ENCODE measurements around the gene TBC1D4.

The TBC1D4 gene

DNA sequence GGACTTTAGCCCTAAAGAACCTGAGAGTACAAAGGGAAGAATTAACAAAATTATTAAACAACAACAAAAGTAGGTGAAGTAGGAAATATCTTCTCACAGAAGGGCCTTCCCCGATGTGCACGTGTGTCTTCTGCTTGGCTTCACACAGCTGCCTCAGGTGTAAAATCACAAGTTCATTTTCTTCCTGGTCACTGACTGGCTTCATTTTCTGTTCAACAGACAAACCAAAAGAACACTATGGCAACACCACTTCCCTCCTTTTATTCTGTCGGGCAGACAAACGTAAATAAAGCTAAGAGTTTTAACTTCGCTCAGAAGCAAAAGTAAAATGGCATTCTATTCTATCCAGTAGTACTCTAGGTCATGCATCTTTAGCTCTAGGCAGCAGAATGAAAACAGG lies 140.9 kb downstream of the TBC1D4 start:
- no CpG with 5 or more reads among the region's 5 CpGs for WGBS (ENCODE audit: insufficient coverage, insufficient read length)
- H3K27ac ChIP-seq (ENCODE audit: low read length) = no peak overlapping the region
- H3K36me3 ChIP-seq (ENCODE audit: control insufficient read depth, insufficient read depth, low read length) = no peaks in the 10 kb centered on the region
- no peaks in the 10 kb centered on the region for H3K27me3 ChIP-seq (ENCODE audit: control insufficient read depth, insufficient read depth, low read length)
- no peak for DNase-seq (ENCODE audit: low read depth, low spot score)
- no peaks in the 10 kb centered on the region for H3K4me1 ChIP-seq (ENCODE audit: control insufficient read depth, insufficient read depth, low read length)
- H3K9me3 ChIP-seq (ENCODE audit: control insufficient read depth, insufficient read depth, low read length) = no peaks in the 10 kb centered on the region
- no peak overlapping the region for H3K4me3 ChIP-seq (ENCODE audit: low read length)

DNA sequence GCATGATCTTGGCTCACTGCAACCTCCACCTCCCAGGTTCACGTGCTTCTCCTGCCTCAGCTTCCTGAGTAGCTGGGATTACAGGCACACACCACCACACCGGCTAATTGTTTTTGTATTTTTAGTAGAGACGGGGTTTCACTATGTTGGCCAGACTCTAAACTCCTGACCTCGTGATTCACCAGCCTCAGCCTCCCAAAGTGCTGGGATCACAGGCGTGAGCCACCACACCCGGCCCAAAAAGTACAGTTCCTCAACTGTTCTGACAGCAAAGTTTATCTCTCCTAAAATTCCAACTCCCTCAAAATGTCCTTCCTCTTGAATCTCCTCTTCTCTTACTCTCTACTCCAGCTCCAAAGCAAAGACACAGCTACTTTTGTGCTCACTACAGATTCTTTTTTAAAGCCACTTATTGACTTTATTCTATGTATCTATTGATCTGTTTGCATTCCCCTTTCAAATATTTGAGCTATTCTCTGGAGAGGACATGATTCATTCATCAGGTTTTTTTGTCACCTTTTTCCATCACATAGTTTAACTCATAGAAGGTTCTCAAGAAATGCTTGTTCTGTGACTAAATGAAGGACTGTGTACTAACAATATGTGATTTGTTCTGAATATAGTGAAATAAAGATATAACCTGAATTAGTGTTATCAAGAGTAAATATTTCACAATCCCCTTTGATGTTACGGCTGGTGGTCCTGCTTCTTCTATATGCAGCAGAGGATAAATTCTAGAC lies 142.2 kb downstream of the TBC1D4 start:
- H3K27me3 ChIP-seq (ENCODE audit: control insufficient read depth, insufficient read depth, low read length) = no peaks in the 10 kb centered on the region
- no peak overlapping the region for H3K4me3 ChIP-seq (ENCODE audit: low read length)
- H3K9me3 ChIP-seq (ENCODE audit: control insufficient read depth, insufficient read depth, low read length) = no peaks in the 10 kb centered on the region
- DNase-seq (ENCODE audit: low read depth, low spot score) = no peak
- WGBS (ENCODE audit: insufficient coverage, insufficient read length) = no CpG with 5 or more reads among the region's 7 CpGs
- no peaks in the 10 kb centered on the region for H3K36me3 ChIP-seq (ENCODE audit: control insufficient read depth, insufficient read depth, low read length)
- H3K27ac ChIP-seq (ENCODE audit: low read length) = no peak overlapping the region
- H3K4me1 ChIP-seq (ENCODE audit: control insufficient read depth, insufficient read depth, low read length) = no peaks in the 10 kb centered on the region

DNA sequence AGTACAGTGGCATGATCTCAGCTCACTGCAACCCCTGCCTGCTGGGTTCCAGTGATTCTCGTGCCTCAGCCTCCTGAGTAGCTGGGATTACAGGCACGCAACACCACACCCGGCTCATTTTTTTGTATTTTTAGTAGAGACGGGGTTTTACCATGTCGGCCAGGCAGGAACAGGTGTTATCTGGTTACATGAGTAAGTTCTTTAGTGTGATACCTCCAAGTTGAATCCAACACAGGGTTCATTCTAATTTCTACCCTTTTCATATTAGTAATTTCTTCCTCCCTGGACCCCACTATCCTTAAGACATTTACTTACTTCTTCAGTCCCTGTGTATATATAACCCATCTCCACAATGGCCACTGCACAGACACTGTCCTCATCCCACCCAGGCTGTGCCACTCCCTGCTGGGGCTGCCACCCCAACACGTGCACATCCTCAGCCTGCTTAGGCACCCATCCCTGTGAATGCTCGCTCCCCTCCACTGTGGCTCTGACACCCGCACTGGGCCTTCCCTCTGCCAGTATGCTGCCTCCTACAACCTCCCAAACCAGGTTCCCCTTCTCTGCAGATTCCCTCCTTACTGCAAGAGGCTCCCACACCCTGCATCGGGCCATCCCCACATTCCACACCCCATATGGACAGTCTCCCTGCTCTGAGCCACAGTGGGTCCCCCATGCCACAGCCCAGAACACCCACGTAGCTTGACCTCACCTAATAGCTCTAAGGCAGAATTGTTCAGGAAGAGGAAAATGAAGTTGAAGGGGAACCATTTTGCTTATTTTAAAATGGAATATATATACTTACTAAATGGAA lies 147.1 kb downstream of the TBC1D4 start:
- Histone ChIP-seq H3K27me3 (ENCODE audit: control insufficient read depth, insufficient read depth, low read length) (no peaks in the 10 kb centered on the region), H3K9me3 (ENCODE audit: control insufficient read depth, insufficient read depth, low read length) (no peaks in the 10 kb centered on the region), H3K27ac (ENCODE audit: low read length) (no peak overlapping the region), H3K4me1 (ENCODE audit: control insufficient read depth, insufficient read depth, low read length) (no peaks in the 10 kb centered on the region), H3K36me3 (ENCODE audit: control insufficient read depth, insufficient read depth, low read length) (no peaks in the 10 kb centered on the region), H3K4me3 (ENCODE audit: low read length) (no peak overlapping the region)
- no peak for DNase-seq (ENCODE audit: low read depth, low spot score)
- no CpG with 5 or more reads among the region's 10 CpGs for WGBS (ENCODE audit: insufficient coverage, insufficient read length)

DNA sequence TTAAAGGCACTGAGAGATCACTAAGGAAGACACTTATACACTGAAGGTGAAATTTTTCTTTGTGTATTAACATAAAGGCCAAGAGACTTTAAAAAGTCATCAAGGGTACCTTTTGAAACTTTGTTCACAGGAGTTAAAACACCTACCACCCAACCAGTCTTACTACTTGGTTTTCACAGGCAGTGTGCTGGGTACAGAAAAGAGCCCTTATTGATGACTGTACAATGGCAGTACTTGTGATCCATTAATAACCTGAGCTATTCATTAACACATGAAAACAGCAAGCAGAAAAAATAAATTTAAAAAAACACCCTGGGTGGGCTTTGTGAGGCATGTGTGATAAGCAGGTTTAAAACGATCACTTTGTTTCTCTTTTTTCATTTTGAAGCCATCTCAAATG lies 148.9 kb downstream of the TBC1D4 start:
- Histone ChIP-seq H3K9me3 (ENCODE audit: control insufficient read depth, insufficient read depth, low read length) (no peaks in the 10 kb centered on the region), H3K4me1 (ENCODE audit: control insufficient read depth, insufficient read depth, low read length) (peaks cover 1% of the 10 kb centered on the region; the same call in 1 of the 2 replicates), H3K27ac (ENCODE audit: low read length) (no peak overlapping the region), H3K4me3 (ENCODE audit: low read length) (no peak overlapping the region), H3K36me3 (ENCODE audit: control insufficient read depth, insufficient read depth, low read length) (no peaks in the 10 kb centered on the region), H3K27me3 (ENCODE audit: control insufficient read depth, insufficient read depth, low read length) (no peaks in the 10 kb centered on the region)
- WGBS (ENCODE audit: insufficient coverage, insufficient read length) = no CpG with 5 or more reads among the region's 1 CpG
- DNase-seq (ENCODE audit: low read depth, low spot score) = no peak

DNA sequence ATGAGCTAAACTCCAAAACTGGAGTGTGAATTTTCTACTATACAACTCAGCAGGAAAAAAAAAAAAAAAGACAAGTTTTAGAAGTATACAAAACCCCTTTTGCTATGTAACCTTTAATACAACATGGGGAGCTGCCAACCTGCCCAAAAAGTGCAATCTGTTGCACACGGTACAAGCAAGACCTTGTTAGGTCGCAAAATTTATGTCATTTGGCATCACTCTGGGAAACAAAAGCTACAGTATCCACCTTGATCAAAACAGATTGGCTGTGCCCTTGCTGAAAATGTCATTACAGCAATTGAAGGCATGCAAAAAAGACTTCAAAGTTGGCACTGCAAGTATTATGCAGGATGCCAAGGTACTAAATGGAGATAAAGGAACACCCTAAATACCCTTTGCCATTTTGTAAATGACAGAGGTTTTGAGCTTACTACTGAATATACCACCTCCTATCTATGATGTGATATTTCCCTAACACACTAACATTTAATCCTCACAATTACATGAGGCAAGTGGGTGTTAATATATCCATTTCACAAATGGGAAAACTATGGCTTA lies 150.1 kb downstream of the TBC1D4 start:
- WGBS (ENCODE audit: insufficient coverage, insufficient read length) = no CpG with 5 or more reads among the region's 2 CpGs
- Histone ChIP-seq H3K27me3 (ENCODE audit: control insufficient read depth, insufficient read depth, low read length) (no peaks in the 10 kb centered on the region), H3K27ac (ENCODE audit: low read length) (no peak overlapping the region), H3K9me3 (ENCODE audit: control insufficient read depth, insufficient read depth, low read length) (no peaks in the 10 kb centered on the region), H3K4me1 (ENCODE audit: control insufficient read depth, insufficient read depth, low read length) (peaks cover 1% of the 10 kb centered on the region; the same call in 1 of the 2 replicates), H3K4me3 (ENCODE audit: low read length) (no peak overlapping the region), H3K36me3 (ENCODE audit: control insufficient read depth, insufficient read depth, low read length) (no peaks in the 10 kb centered on the region)
- no peak for DNase-seq (ENCODE audit: low read depth, low spot score)

DNA sequence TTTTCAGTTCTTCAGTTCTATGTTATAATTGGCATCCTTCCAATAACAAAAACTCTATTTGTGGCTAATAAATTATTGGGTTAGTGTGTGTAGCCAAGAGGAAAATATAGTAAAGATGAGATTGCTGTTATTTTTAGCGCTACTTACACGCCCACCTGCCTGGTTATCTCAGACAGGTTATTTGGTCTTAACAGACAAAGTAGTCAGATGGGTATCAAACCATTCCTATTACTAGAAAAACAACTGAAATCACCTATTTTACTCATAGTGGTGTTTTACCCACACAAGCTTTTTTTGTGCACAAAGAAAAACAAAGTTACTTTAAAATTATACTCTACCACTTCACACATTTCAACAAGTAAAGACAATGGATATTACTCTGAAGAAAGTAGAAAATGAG lies 151.2 kb downstream of the TBC1D4 start:
- peaks cover 1% of the 10 kb centered on the region; the same call in 1 of the 2 replicates for H3K4me1 ChIP-seq (ENCODE audit: control insufficient read depth, insufficient read depth, low read length)
- no peaks in the 10 kb centered on the region; the same call in 1 of the 2 replicates for H3K36me3 ChIP-seq (ENCODE audit: control insufficient read depth, insufficient read depth, low read length)
- DNase-seq (ENCODE audit: low read depth, low spot score) = no peak
- H3K27ac ChIP-seq (ENCODE audit: low read length) = no peak overlapping the region
- no peaks in the 10 kb centered on the region for H3K9me3 ChIP-seq (ENCODE audit: control insufficient read depth, insufficient read depth, low read length)
- no peak overlapping the region for H3K4me3 ChIP-seq (ENCODE audit: low read length)
- no CpG with 5 or more reads among the region's 2 CpGs for WGBS (ENCODE audit: insufficient coverage, insufficient read length)
- H3K27me3 ChIP-seq (ENCODE audit: control insufficient read depth, insufficient read depth, low read length) = no peaks in the 10 kb centered on the region

DNA sequence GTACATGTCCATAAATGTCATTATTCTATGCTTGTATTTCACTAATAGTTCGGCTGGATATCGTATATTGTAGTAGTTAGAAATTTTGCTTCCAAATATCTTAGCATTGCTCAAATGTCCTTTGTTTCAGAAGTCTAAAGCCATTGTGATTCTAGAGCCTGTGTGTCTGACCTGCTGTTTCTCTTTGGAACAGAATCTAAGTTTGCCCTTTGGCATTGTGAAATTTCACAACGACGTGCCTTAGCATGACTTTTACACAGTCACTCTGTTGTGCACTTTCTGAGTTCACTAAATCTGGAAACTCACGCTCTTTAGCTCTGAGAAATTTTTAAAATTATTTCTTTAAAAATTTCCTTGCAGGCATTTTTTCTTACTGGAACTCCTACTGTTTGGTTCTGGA lies 152.2 kb downstream of the TBC1D4 start:
- Histone ChIP-seq H3K36me3 (ENCODE audit: control insufficient read depth, insufficient read depth, low read length) (no peaks in the 10 kb centered on the region; the same call in 1 of the 2 replicates), H3K4me1 (ENCODE audit: control insufficient read depth, insufficient read depth, low read length) (peaks cover 1% of the 10 kb centered on the region; the same call in 1 of the 2 replicates), H3K27ac (ENCODE audit: low read length) (no peak overlapping the region), H3K4me3 (ENCODE audit: low read length) (no peak overlapping the region), H3K27me3 (ENCODE audit: control insufficient read depth, insufficient read depth, low read length) (no peaks in the 10 kb centered on the region), H3K9me3 (ENCODE audit: control insufficient read depth, insufficient read depth, low read length) (no peaks in the 10 kb centered on the region)
- WGBS (ENCODE audit: insufficient coverage, insufficient read length) = no CpG with 5 or more reads among the region's 5 CpGs
- DNase-seq (ENCODE audit: low read depth, low spot score) = no peak

DNA sequence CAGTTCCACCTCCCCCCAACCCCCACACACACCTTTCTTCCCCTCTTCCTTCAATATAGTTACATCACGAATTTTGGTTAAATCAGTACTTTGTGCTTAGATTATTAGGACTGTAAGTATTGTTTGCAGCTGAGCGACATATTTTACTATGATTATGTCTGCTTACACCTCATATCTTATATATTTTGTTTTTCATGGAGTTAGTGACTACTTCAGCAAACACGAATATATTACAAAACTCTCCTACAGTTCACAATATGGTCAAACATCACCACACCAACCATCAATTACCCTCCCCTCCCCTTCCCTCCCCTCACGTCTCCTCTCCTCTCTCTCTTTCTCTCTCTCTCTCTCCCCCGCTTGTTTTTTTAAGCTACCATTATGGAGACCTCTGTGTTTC lies 152.9 kb downstream of the TBC1D4 start:
- H3K27ac ChIP-seq (ENCODE audit: low read length) = no peak overlapping the region
- 100% methylated on average over 3 of the region's 5 CpGs for WGBS (ENCODE audit: insufficient coverage, insufficient read length)

DNA sequence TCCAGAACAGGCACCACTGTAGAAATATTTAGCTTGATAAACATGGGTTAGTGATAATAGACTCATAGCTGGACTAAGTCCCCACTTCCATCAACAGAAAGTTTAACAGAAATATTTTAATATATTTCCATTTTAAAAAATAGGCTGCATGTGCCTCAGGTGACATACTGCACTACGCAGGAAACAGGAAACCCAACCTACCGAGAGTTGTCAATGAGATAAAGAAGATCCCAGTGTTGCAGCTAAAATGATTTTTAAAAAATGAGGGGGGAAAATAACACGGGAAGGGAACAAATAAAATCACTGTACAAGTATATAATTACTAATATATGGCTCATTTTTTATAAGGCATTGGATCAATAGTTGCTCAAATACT lies 154.8 kb downstream of the TBC1D4 start:
- WGBS (ENCODE audit: insufficient coverage, insufficient read length) = no CpG with 5 or more reads among the region's 3 CpGs
- H3K4me1 ChIP-seq (ENCODE audit: control insufficient read depth, insufficient read depth, low read length) = peaks cover 1% of the 10 kb centered on the region; the same call in 1 of the 2 replicates
- no peak overlapping the region for H3K27ac ChIP-seq (ENCODE audit: low read length)
- H3K9me3 ChIP-seq (ENCODE audit: control insufficient read depth, insufficient read depth, low read length) = no peaks in the 10 kb centered on the region
- no peak for DNase-seq (ENCODE audit: low read depth, low spot score)
- no peak overlapping the region for H3K4me3 ChIP-seq (ENCODE audit: low read length)
- no peaks in the 10 kb centered on the region; the same call in 1 of the 2 replicates for H3K36me3 ChIP-seq (ENCODE audit: control insufficient read depth, insufficient read depth, low read length)
- no peaks in the 10 kb centered on the region for H3K27me3 ChIP-seq (ENCODE audit: control insufficient read depth, insufficient read depth, low read length)

More for the DNA sequence above, 152.9 kb downstream of the TBC1D4 start:
- Histone ChIP-seq H3K4me1 (ENCODE audit: control insufficient read depth, insufficient read depth, low read length) (peaks cover 1% of the 10 kb centered on the region; the same call in 1 of the 2 replicates), H3K4me3 (ENCODE audit: low read length) (no peak overlapping the region), H3K36me3 (ENCODE audit: control insufficient read depth, insufficient read depth, low read length) (no peaks in the 10 kb centered on the region; the same call in 1 of the 2 replicates), H3K27me3 (ENCODE audit: control insufficient read depth, insufficient read depth, low read length) (no peaks in the 10 kb centered on the region), H3K9me3 (ENCODE audit: control insufficient read depth, insufficient read depth, low read length) (no peaks in the 10 kb centered on the region)
- DNase-seq (ENCODE audit: low read depth, low spot score) = no peak

Data from iPS DF 6.9 (cell line).